K562 treated with DMSO at 1 percent for 48 hours (cell line): ENCODE data around the gene ZNF540. TPM values are rescaled to one million over a fixed set of nuclear protein-coding genes. Genes with fewer than 3 reads are reported as not detected.

Experiments used
- total RNA-seq: library from RNA; unstranded; fragments of 300-600 nt; gene quantifications from 2 replicates; pipeline ENCODE4 v1.2.3, GENCODE V29; 2022; ENCODE audit warnings: low replicate concordance; ENCODE audit errors: extremely low read depth

The ZNF540 gene
- not detected in 2 replicates for total RNA-seq

DNA sequence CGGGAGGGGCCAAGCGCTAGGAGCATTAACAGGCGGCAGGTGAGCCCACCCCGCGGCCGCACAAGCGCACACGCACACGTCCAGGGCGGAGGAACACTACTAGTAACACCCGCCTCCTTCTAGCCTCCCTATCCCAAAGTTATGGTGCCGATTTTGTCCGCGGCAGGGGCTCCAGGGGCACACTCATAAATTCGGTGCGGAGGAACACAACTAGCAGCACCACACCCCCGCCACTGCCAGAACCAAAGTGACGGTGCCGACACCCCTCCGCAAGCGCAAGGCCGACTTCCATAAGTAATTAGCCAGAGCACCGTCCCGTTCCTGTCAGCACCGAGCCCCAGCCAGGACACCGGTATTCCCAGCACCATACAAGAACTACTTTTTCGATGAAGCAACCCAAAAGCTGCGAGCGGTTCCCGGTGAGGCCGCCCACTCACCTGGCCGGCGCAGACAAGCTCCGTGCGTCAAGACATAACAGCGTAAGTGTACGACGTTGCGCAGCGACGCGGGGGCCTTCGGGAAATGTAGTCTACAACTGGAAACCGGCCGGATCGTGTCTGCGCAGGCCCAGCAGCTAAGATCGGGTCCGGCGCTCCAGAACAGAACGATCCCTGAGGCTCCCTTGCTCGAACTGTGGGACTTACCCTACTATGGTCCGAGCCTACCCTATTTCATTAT is at the start of gene ZNF540, which contains the start of gene ZNF571:
Gene ZNF540, plus strand, starts transcription at position 573 of the 678 bp plus-strand sequence. CDS start 3,572 bp downstream, outside the sequence.
Gene ZNF571, minus strand, starts transcription at position 489 of the 678 bp plus-strand sequence. CDS start 8,116 bp downstream, outside the sequence.

GRCh38 chr19:37655301-37655688 is 60.6 kb downstream of the ZNF540 start, which contains the start of gene ZFP30:
TSS of gene ZFP30 (minus strand) at chr19:37655465. CDS start at chr19:37647822, 7,643 bp downstream.

Other genes with a start within 250 kb of the ZNF540 start
- gene ZNF527, start 223.8 kb upstream of the ZNF540 start, total RNA-seq = not detected in 2 replicates
- not detected in 2 replicates for gene ZNF569, start 127.4 kb upstream of the ZNF540 start, total RNA-seq
- gene ZNF570, start 125.5 kb upstream of the ZNF540 start, total RNA-seq = not detected in 2 replicates
- gene ZNF793, start 87.9 kb upstream of the ZNF540 start, total RNA-seq = not detected in 2 replicates
- gene ZNF571, start 84 bp upstream of the ZNF540 start, total RNA-seq = not detected in 2 replicates
- not detected in 2 replicates for gene ZFP30, start 60.6 kb downstream of the ZNF540 start, total RNA-seq
- gene ZNF607, start 124.9 kb downstream of the ZNF540 start, total RNA-seq = not detected in 2 replicates
- gene ZNF573, start 184.7 kb downstream of the ZNF540 start, total RNA-seq = not detected in 2 replicates